Suprapubic skin (tissue), 4 donors: ENCODE results near the gene CNIH4.

Source experiments
- POLR2A ChIP-seq, 2 donors: fragments of 450-650 bp; IDR thresholded peaks; one replicate each; pipeline ENCODE4 v1.6.1; 2017; ENCODE audit warnings: antibody characterized with exemption in 2 of 2, mild to moderate bottlenecking in 2 of 2, moderate library complexity in 2 of 2
- POLR2AphosphoS5 ChIP-seq, 3 donors: sonication (generic); formaldehyde crosslinking; IDR thresholded peaks; one replicate each; pipeline ENCODE4 v1.6.1; 2017; ENCODE audit warnings: antibody characterized with exemption in 3 of 3
- TF ChIP-seq, protein P1 (sequence below), 2 donors: fragments of 200-600 bp in 1 of 2; fragments of 450-650 bp in 1 of 2; sonication (generic) in 1 of 2; IDR thresholded peaks; one replicate each; pipeline ENCODE4 v1.5.1; 2016 to 2019; ENCODE audit warnings: antibody characterized with exemption in 2 of 2, mild to moderate bottlenecking in 1 of 2, moderate library complexity in 1 of 2

DNA sequence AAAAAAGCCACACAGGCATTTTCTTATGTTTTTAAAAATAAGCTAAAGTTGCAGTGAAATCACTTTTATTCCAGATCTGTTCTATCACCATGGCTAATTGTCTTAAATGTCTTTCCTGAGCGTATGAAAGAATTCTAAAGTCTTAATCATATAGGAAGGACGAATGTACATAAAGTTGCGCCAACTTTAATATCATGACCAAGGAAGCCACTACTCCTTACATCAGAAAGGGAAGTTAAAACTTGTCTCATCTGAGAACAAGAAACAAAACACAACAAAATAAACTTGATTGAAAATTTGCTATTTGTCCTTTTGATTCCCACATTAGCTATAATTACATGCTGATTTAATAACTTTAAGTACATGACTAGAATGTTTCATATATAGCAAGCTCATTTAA lies 26.5 kb downstream of the CNIH4 start:
- TF ChIP-seq, protein P1, sequence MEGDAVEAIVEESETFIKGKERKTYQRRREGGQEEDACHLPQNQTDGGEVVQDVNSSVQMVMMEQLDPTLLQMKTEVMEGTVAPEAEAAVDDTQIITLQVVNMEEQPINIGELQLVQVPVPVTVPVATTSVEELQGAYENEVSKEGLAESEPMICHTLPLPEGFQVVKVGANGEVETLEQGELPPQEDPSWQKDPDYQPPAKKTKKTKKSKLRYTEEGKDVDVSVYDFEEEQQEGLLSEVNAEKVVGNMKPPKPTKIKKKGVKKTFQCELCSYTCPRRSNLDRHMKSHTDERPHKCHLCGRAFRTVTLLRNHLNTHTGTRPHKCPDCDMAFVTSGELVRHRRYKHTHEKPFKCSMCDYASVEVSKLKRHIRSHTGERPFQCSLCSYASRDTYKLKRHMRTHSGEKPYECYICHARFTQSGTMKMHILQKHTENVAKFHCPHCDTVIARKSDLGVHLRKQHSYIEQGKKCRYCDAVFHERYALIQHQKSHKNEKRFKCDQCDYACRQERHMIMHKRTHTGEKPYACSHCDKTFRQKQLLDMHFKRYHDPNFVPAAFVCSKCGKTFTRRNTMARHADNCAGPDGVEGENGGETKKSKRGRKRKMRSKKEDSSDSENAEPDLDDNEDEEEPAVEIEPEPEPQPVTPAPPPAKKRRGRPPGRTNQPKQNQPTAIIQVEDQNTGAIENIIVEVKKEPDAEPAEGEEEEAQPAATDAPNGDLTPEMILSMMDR (IDR thresholded peaks at IDR 0.05), result no peak
- TF ChIP-seq POLR2A (IDR thresholded peaks at IDR 0.05) (no peak), POLR2AphosphoS5 (IDR thresholded peaks at IDR 0.05) (no peak)
